ENCODE data around the gene SLC39A5. TPM values are rescaled to one million over a fixed set of nuclear protein-coding genes. Genes with fewer than 3 reads are reported as not detected.

The SLC39A5 gene
- total and polyA plus RNA-seq, 8 donors, result 0.15 to 450 (median 8.0) TPM; not detected in 3

- H3K4me3 ChIP-seq, result peak overlapping the region; percentile 57 to 79 (median 68)
- H3K4me1 ChIP-seq, result peaks cover 41 to 45% (median 44%) of the 10 kb centered on the region in 4 donors
- TF ChIP-seq POLR2A (IDR thresholded peaks at IDR 0.05), result no peak
- TF ChIP-seq EP300 (IDR thresholded peaks at IDR 0.05), result no peak
- TF ChIP-seq POLR2AphosphoS5 (IDR thresholded peaks at IDR 0.05), result no peak
- peak overlapping the region in 4 of 5 donors; percentile 96 to 97 (median 97) for H3K27ac ChIP-seq
- no peaks in the 10 kb centered on the region for H3K9me3 ChIP-seq
- intact Hi-C loops (cut with DNase I; ENCODE audit: low total_unique reads), result no loop called here
- WGBS, 5 donors, result 33 to 72% (median 42%) methylated on average over 11 of the region's 11 CpGs
- H3K27me3 ChIP-seq, result no peaks in the 10 kb centered on the region
- DNase-seq, result no peak
- peaks cover 8 to 29% (median 23%) of the 10 kb centered on the region in 4 donors for H3K36me3 ChIP-seq
Measured at GRCh38 chr12:56224954-56225353, 4.9 kb upstream of the SLC39A5 start.

GRCh38 chr12:56229082-56229481 lies 769 bp upstream of the SLC39A5 start:
- Histone ChIP-seq H3K27me3 (no peaks in the 10 kb centered on the region), H3K27ac (no peak overlapping the region), H3K4me1 (peaks cover 11 to 23% (median 18%) of the 10 kb centered on the region in 4 donors), H3K4me3 (no peak overlapping the region), H3K9me3 (no peaks in the 10 kb centered on the region), H3K36me3 (peaks cover 8 to 29% (median 23%) of the 10 kb centered on the region in 4 donors)
- WGBS, 5 donors, result 82 to 93% (median 91%) methylated on average over 7 of the region's 7 CpGs
- intact Hi-C loops (cut with DNase I; ENCODE audit: low total_unique reads), result no loop called here
- TF ChIP-seq EP300 (IDR thresholded peaks at IDR 0.05) (no peak), POLR2A (IDR thresholded peaks at IDR 0.05) (no peak), CTCF (IDR thresholded peaks at IDR 0.05) (no peak), POLR2AphosphoS5 (IDR thresholded peaks at IDR 0.05) (no peak)
- DNase-seq, result no peak

- Histone ChIP-seq H3K9me3 (no peaks in the 10 kb centered on the region), H3K27me3 (no peaks in the 10 kb centered on the region), H3K36me3 (peaks cover 8 to 29% (median 23%) of the 10 kb centered on the region in 4 donors), H3K4me3 (no peak overlapping the region), H3K27ac (no peak overlapping the region), H3K4me1 (peaks cover 0 to 10% (median 5%) of the 10 kb centered on the region in 4 donors)
- DNase-seq, result peak in 1 of 2 donors; percentile 90
- TF ChIP-seq CTCF (IDR thresholded peaks at IDR 0.05), result no peak
- no peak for TF ChIP-seq EP300 (IDR thresholded peaks at IDR 0.05)
- TF ChIP-seq POLR2AphosphoS5 (IDR thresholded peaks at IDR 0.05), result no peak
- no peak for TF ChIP-seq POLR2A (IDR thresholded peaks at IDR 0.05)
- intact Hi-C loops (cut with DNase I; ENCODE audit: low total_unique reads), result no loop called here
- 43 to 52% (median 50%) methylated on average over 6 to 8 of the region's 8 CpGs for WGBS, 5 donors
Measured at GRCh38 chr12:56230432-56231183, 757 bp downstream of the SLC39A5 start.

- no peak for TF ChIP-seq CTCF (IDR thresholded peaks at IDR 0.05)
- no peak for TF ChIP-seq POLR2AphosphoS5 (IDR thresholded peaks at IDR 0.05)
- no peak for TF ChIP-seq EP300 (IDR thresholded peaks at IDR 0.05)
- no peak for TF ChIP-seq POLR2A (IDR thresholded peaks at IDR 0.05)
- H3K9me3 ChIP-seq, result no peaks in the 10 kb centered on the region
- intact Hi-C loops (cut with DNase I; ENCODE audit: low total_unique reads), result no loop called here
- H3K36me3 ChIP-seq, result peaks cover 8 to 33% (median 23%) of the 10 kb centered on the region in 4 donors
- H3K27ac ChIP-seq, result no peak overlapping the region
- 58 to 100% (median 81%) methylated on average over 1 to 11 of the region's 11 CpGs for WGBS, 5 donors
- no peak for DNase-seq
- no peak overlapping the region for H3K4me3 ChIP-seq
- no peaks in the 10 kb centered on the region for H3K27me3 ChIP-seq
- peaks cover 0 to 8% (median 5%) of the 10 kb centered on the region in 4 donors for H3K4me1 ChIP-seq
Measured at GRCh38 chr12:56231184-56231582, 1.3 kb downstream of the SLC39A5 start.
